Measurements from ENCODE around the gene TLE5.
"Not testable (repeated sequence)": the region's sequence is repeated elsewhere in the genome, so short reads cannot be mapped to it uniquely, and the experiment has no call there.

Gene TLE5

GRCh38 chr19:3041761-3042620 is 20.3 kb downstream of the TLE5 start:
- DNase-seq, result no peak

GRCh38 chr19:3041327-3041726 is 21.0 kb downstream of the TLE5 start:
- DNase-seq, result no peak

- DNase-seq, result no peak
These were observed 22.6 kb downstream of the TLE5 start for GRCh38 chr19:3039641-3040077.

- no peak for DNase-seq
These were observed 23.2 kb downstream of the TLE5 start for GRCh38 chr19:3039125-3039524.

- no peak for DNase-seq
These were observed 24.1 kb downstream of the TLE5 start for GRCh38 chr19:3038214-3038613.

GRCh38 chr19:3036977-3037544 is 25.2 kb downstream of the TLE5 start:
- not testable (repeated sequence) for DNase-seq

- peak; percentile 53 for DNase-seq
These were observed 25.9 kb downstream of the TLE5 start for GRCh38 chr19:3036119-3036976.

GRCh38 chr19:3035542-3036118 is 26.7 kb downstream of the TLE5 start:
- DNase-seq, result peak; percentile 73

GRCh38 chr19:3034656-3035541 is 27.4 kb downstream of the TLE5 start:
- DNase-seq, result no peak

- DNase-seq, result no peak
These were observed 28.0 kb downstream of the TLE5 start for GRCh38 chr19:3034406-3034655.

- no peak for DNase-seq
These were observed 28.5 kb downstream of the TLE5 start for GRCh38 chr19:3033595-3034405.

GRCh38 chr19:3031607-3031867 is 30.8 kb downstream of the TLE5 start:
- no peak for DNase-seq

- no peak for DNase-seq
These were observed 33.0 kb downstream of the TLE5 start, which contains the start of gene TLE2 for GRCh38 chr19:3029065-3029923. Gene TLE2, minus strand, starts transcription at chr19:3029280. Its CDS starts 376 bp downstream, at chr19:3028904.

GRCh38 chr19:3028305-3029064 is 33.8 kb downstream of the TLE5 start:
- DNase-seq, result no peak

- no peak for DNase-seq
These were observed 34.4 kb downstream of the TLE5 start for GRCh38 chr19:3027981-3028304.

- no peak for DNase-seq
These were observed 35.0 kb downstream of the TLE5 start for GRCh38 chr19:3027292-3027691.

GRCh38 chr19:3026768-3027167 is 35.5 kb downstream of the TLE5 start:
- DNase-seq, result no peak

- DNase-seq, result no peak
These were observed 36.8 kb downstream of the TLE5 start for GRCh38 chr19:3025549-3025886.

- DNase-seq, result no peak
These were observed 37.3 kb downstream of the TLE5 start for GRCh38 chr19:3024870-3025548.

GRCh38 chr19:3024509-3024869 is 37.8 kb downstream of the TLE5 start:
- DNase-seq, result no peak
